ENCODE measurements around the gene SPTBN5. TPM values are rescaled to one million over a fixed set of nuclear protein-coding genes. Genes with fewer than 3 reads are reported as not detected.
A peak's percentile ranks its signal among the peaks of the same experiment; 100 is the strongest.

Gene SPTBN5
- total RNA-seq, 1 donor from 2014 or later: 4.2 TPM

GRCh38 chr15:41886741-41887140 is 7.1 kb downstream of the SPTBN5 start:
- no peaks in the 10 kb centered on the region for H3K36me3 Mint-ChIP-seq
- no peak overlapping the region for H3K4me3 Mint-ChIP-seq
- H3K27ac Mint-ChIP-seq: no peak overlapping the region
- peaks cover 14% of the 10 kb centered on the region for H3K27me3 Mint-ChIP-seq
- TF ChIP-seq CTCF (conservative IDR thresholded peaks at IDR 0.05): no peak
- peaks cover 4% of the 10 kb centered on the region for H3K4me1 Mint-ChIP-seq (ENCODE audit: unreplicated experiment)
- no peak for DNase-seq (ENCODE audit: extremely low spot score, unreplicated experiment)
- H3K9me3 Mint-ChIP-seq: no peaks in the 10 kb centered on the region

- Mint-ChIP-seq H3K4me3 (no peak overlapping the region), H3K9me3 (no peaks in the 10 kb centered on the region), H3K27ac (no peak overlapping the region), H3K4me1 (ENCODE audit: unreplicated experiment) (peaks cover 9% of the 10 kb centered on the region), H3K36me3 (no peaks in the 10 kb centered on the region), H3K27me3 (peaks cover 22% of the 10 kb centered on the region)
- DNase-seq (ENCODE audit: extremely low spot score, unreplicated experiment): no peak
- no peak for TF ChIP-seq CTCF (conservative IDR thresholded peaks at IDR 0.05)
These were observed 8.0 kb downstream of the SPTBN5 start for GRCh38 chr15:41885841-41886240.

- no peaks in the 10 kb centered on the region for H3K36me3 Mint-ChIP-seq
- peaks cover 9% of the 10 kb centered on the region for H3K4me1 Mint-ChIP-seq (ENCODE audit: unreplicated experiment)
- H3K4me3 Mint-ChIP-seq: no peak overlapping the region
- H3K27ac Mint-ChIP-seq: no peak overlapping the region
- no peak for TF ChIP-seq CTCF (conservative IDR thresholded peaks at IDR 0.05)
- peaks cover 26% of the 10 kb centered on the region for H3K27me3 Mint-ChIP-seq
- no peak for DNase-seq (ENCODE audit: extremely low spot score, unreplicated experiment)
- no peaks in the 10 kb centered on the region for H3K9me3 Mint-ChIP-seq
These were observed 8.5 kb downstream of the SPTBN5 start for GRCh38 chr15:41885321-41885720.

GRCh38 chr15:41884458-41884857 is 9.4 kb downstream of the SPTBN5 start:
- H3K9me3 Mint-ChIP-seq: no peaks in the 10 kb centered on the region
- H3K36me3 Mint-ChIP-seq: no peaks in the 10 kb centered on the region
- H3K4me3 Mint-ChIP-seq: peak overlapping the region; percentile 20
- no peak for DNase-seq (ENCODE audit: extremely low spot score, unreplicated experiment)
- H3K27me3 Mint-ChIP-seq: peaks cover 31% of the 10 kb centered on the region
- H3K4me1 Mint-ChIP-seq (ENCODE audit: unreplicated experiment): peaks cover 9% of the 10 kb centered on the region
- H3K27ac Mint-ChIP-seq: no peak overlapping the region
- TF ChIP-seq CTCF (conservative IDR thresholded peaks at IDR 0.05): no peak

GRCh38 chr15:41883484-41883825 is 10.4 kb downstream of the SPTBN5 start:
- H3K9me3 Mint-ChIP-seq: no peaks in the 10 kb centered on the region
- H3K4me1 Mint-ChIP-seq (ENCODE audit: unreplicated experiment): peaks cover 9% of the 10 kb centered on the region
- no peak for TF ChIP-seq CTCF (conservative IDR thresholded peaks at IDR 0.05)
- no peak overlapping the region for H3K4me3 Mint-ChIP-seq
- peaks cover 31% of the 10 kb centered on the region for H3K27me3 Mint-ChIP-seq
- H3K27ac Mint-ChIP-seq: no peak overlapping the region
- H3K36me3 Mint-ChIP-seq: no peaks in the 10 kb centered on the region
- no peak for DNase-seq (ENCODE audit: extremely low spot score, unreplicated experiment)
